Activated naive CD4-positive, alpha-beta T cell treated with anti-CD3 and anti-CD28 coated beads, Interleukin-2, amount 50 U/mL, for 24 hours (primary cell): ENCODE measurements around the gene PPP4R4.

Source experiments
- H3K27ac Mint-ChIP-seq: one replicate; pipeline ENCODE4 v1.8.0; 2021; ENCODE audit warnings: mild to moderate bottlenecking, mixed read lengths
- H3K27me3 Mint-ChIP-seq: one replicate; pipeline ENCODE4 v1.8.0; 2021; ENCODE audit warnings: mixed read lengths
- H3K36me3 Mint-ChIP-seq: one replicate; pipeline ENCODE4 v1.8.0; 2021; ENCODE audit warnings: mixed read lengths
- H3K4me1 Mint-ChIP-seq: one replicate; pipeline ENCODE4 v1.8.0; 2021; ENCODE audit warnings: mixed read lengths
- H3K4me3 Mint-ChIP-seq: one replicate; pipeline ENCODE4 v1.8.0; 2021; ENCODE audit warnings: mild to moderate bottlenecking, mixed read lengths
- H3K9me3 Mint-ChIP-seq: one replicate; pipeline ENCODE4 v1.8.0; 2021; ENCODE audit warnings: mixed read lengths

Gene PPP4R4

GRCh38 chr14:94164685-94165431, 9.3 kb upstream of the PPP4R4 start:
- peak overlapping the region; percentile 55 for H3K27ac Mint-ChIP-seq
- H3K36me3 Mint-ChIP-seq = no peaks in the 10 kb centered on the region
- H3K4me1 Mint-ChIP-seq = peaks cover 47% of the 10 kb centered on the region
- H3K27me3 Mint-ChIP-seq = no peaks in the 10 kb centered on the region
- no peak overlapping the region for H3K4me3 Mint-ChIP-seq
- no peaks in the 10 kb centered on the region for H3K9me3 Mint-ChIP-seq

GRCh38 chr14:94165744-94166143, 8.4 kb upstream of the PPP4R4 start:
- Mint-ChIP-seq H3K27me3 (no peaks in the 10 kb centered on the region), H3K9me3 (no peaks in the 10 kb centered on the region), H3K27ac (peak overlapping the region; percentile 37)

DNA sequence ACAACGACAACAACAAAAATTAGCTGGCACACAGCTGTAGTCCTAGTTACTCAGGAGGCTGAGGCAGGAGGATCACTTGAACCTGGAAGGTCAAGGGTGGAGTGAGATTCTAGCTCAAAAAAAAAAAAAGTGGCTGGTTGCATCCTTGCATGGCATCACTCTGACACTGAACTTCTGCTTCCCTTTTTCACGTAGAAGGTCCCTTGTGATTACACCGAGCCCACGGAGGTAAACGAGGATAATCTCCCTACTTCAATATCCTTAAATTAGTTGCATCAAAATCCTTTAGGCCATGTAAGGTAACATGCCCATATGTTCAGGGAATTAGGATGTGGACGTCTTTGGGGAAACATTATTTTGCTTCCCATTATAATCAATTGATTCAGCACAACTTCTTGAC, 4.0 kb upstream of the PPP4R4 start:
- Mint-ChIP-seq H3K27me3 (no peaks in the 10 kb centered on the region), H3K9me3 (no peaks in the 10 kb centered on the region), H3K36me3 (no peaks in the 10 kb centered on the region), H3K4me3 (no peak overlapping the region), H3K27ac (no peak overlapping the region), H3K4me1 (peaks cover 9% of the 10 kb centered on the region)

More at GRCh38 chr14:94165744-94166143, 8.4 kb upstream of the PPP4R4 start:
- Mint-ChIP-seq H3K4me3 (no peak overlapping the region), H3K36me3 (no peaks in the 10 kb centered on the region), H3K4me1 (peaks cover 38% of the 10 kb centered on the region)

DNA sequence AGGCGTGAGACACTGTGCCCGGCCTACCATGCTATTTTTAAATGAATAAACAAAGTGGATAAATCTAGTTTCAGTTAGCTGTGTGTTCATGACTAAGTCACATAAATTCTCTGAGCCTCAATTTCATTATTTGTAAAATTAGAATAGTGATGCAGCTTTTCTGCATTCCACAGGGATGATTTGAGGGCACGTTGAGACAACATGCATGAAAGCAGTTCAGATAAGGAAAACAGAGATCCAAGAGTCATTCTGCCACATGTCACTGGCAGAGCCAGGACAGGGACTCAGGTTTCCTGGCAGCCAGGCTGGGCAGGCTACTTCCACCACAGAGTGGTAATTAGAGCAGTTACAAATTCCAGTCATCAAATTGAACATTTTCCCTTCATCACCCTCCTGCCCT, 2.9 kb upstream of the PPP4R4 start:
- Mint-ChIP-seq H3K27me3 (no peaks in the 10 kb centered on the region), H3K27ac (no peak overlapping the region), H3K4me1 (peaks cover 20% of the 10 kb centered on the region), H3K9me3 (no peaks in the 10 kb centered on the region), H3K4me3 (no peak overlapping the region), H3K36me3 (no peaks in the 10 kb centered on the region)

- Mint-ChIP-seq H3K4me3 (peak overlapping the region; percentile 85), H3K27ac (no peak overlapping the region), H3K9me3 (no peaks in the 10 kb centered on the region), H3K27me3 (no peaks in the 10 kb centered on the region), H3K4me1 (peaks cover 29% of the 10 kb centered on the region), H3K36me3 (no peaks in the 10 kb centered on the region)
These were observed 1.6 kb upstream of the PPP4R4 start for GRCh38 chr14:94172545-94172944.

DNA sequence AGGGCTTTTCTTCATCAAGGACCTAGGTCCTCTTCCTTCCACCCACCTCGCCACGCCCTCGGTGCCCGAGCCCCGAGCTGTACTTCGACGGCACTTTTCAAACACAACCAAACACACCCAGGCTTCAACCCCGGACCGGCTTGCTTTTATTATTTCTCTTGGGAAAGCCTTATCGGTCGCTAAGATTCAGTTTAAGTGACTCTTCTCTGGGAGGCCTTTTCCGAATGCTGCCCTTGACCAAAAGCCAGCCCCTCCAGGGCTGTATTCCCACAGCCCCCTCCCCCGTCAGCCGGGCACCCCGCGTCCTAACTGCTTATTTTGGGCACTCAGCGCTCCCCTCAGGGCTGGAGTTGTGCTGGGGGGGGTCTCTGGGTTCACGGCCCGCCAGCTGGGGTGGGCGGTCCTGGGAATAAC, 644 bp upstream of the PPP4R4 start:
- H3K27me3 Mint-ChIP-seq = no peaks in the 10 kb centered on the region
- peak overlapping the region; percentile 85 for H3K4me3 Mint-ChIP-seq
- H3K36me3 Mint-ChIP-seq = no peaks in the 10 kb centered on the region
- H3K9me3 Mint-ChIP-seq = no peaks in the 10 kb centered on the region
- peaks cover 34% of the 10 kb centered on the region for H3K4me1 Mint-ChIP-seq
- no peak overlapping the region for H3K27ac Mint-ChIP-seq

DNA sequence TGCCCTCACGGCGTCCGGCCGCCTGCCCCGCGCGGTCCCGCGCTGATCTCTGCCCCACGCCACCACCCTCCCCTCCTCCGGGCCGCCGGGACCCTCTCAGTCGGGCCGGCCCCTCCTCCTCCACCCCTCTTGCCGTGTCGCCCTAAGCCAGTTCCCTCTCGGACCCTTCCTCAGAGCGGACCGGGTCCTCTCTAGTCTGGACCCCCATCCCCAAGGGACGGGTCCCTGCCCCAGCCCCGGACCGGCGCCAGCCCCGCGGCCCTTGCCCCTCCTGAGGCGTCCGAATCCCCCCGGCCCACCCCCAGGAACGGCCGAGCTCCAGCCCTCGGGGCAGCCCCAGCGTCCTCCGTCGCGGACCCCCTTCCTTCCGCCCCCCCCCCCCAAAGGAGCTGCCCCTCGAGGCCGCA, 485 bp downstream of the PPP4R4 start:
- H3K27me3 Mint-ChIP-seq = no peaks in the 10 kb centered on the region
- H3K36me3 Mint-ChIP-seq = no peaks in the 10 kb centered on the region
- no peak overlapping the region for H3K27ac Mint-ChIP-seq
- H3K9me3 Mint-ChIP-seq = no peaks in the 10 kb centered on the region
- H3K4me3 Mint-ChIP-seq = peak overlapping the region; percentile 36
- peaks cover 34% of the 10 kb centered on the region for H3K4me1 Mint-ChIP-seq

GRCh38 chr14:94175011-94175745, 1.1 kb downstream of the PPP4R4 start:
- Mint-ChIP-seq H3K4me1 (peaks cover 35% of the 10 kb centered on the region), H3K36me3 (no peaks in the 10 kb centered on the region), H3K27me3 (no peaks in the 10 kb centered on the region), H3K9me3 (no peaks in the 10 kb centered on the region), H3K4me3 (peak overlapping the region; percentile 74), H3K27ac (peak overlapping the region; percentile 73)

DNA sequence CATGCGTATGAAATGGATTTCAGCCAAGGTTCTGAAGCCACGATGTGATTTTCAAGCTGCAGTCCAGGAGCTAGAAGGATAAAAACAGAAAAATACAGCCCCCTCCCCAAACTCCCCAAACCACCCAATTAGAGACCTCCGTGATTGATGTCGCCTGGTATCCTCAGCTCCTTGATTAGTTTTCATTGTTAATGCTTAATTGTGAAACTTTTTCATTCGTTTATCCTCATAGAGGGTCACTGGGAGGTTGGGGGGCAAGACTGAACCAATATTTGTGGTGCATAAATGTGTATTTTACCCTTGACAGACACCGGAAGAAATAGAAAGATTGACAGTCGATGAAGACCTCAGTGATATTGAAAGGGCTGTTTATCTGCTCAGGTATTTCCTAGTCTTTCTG, 1.6 kb downstream of the PPP4R4 start:
- Mint-ChIP-seq H3K36me3 (no peaks in the 10 kb centered on the region), H3K27ac (peak overlapping the region; percentile 73), H3K4me3 (peak overlapping the region; percentile 74), H3K9me3 (no peaks in the 10 kb centered on the region), H3K4me1 (peaks cover 40% of the 10 kb centered on the region), H3K27me3 (no peaks in the 10 kb centered on the region)

DNA sequence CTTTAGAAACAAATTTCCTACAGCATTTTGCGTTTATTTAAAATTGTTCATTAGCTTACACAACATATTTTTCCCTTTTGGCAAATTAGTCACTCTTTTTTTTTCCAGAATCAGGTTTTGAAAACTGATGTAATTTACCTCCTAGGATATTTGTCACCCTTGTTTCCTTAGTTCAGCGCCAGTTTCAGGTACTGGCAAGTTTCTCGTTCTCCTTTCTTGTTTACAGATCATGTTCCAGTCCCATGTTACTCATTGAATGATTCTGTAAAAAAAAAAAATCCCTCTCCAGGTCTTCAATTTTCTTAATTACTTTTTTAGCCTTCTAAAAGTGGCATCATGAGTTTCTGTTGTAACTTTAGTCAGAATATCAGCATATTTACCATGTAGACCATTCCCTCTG, 2.7 kb downstream of the PPP4R4 start:
- H3K4me3 Mint-ChIP-seq = peak overlapping the region; percentile 50
- H3K27me3 Mint-ChIP-seq = no peaks in the 10 kb centered on the region
- peaks cover 45% of the 10 kb centered on the region for H3K4me1 Mint-ChIP-seq

GRCh38 chr14:94177806-94178205, 3.7 kb downstream of the PPP4R4 start:
- H3K9me3 Mint-ChIP-seq = no peaks in the 10 kb centered on the region
- no peak overlapping the region for H3K4me3 Mint-ChIP-seq
- H3K27me3 Mint-ChIP-seq = no peaks in the 10 kb centered on the region
- no peaks in the 10 kb centered on the region for H3K36me3 Mint-ChIP-seq
- peaks cover 45% of the 10 kb centered on the region for H3K4me1 Mint-ChIP-seq
- H3K27ac Mint-ChIP-seq = no peak overlapping the region

More for the DNA sequence above, 2.7 kb downstream of the PPP4R4 start:
- Mint-ChIP-seq H3K27ac (peak overlapping the region; percentile 20), H3K9me3 (no peaks in the 10 kb centered on the region), H3K36me3 (no peaks in the 10 kb centered on the region)

GRCh38 chr14:94179244-94179643, 5.1 kb downstream of the PPP4R4 start:
- H3K4me1 Mint-ChIP-seq = peaks cover 37% of the 10 kb centered on the region
- H3K27ac Mint-ChIP-seq = no peak overlapping the region
- no peaks in the 10 kb centered on the region for H3K36me3 Mint-ChIP-seq
- H3K4me3 Mint-ChIP-seq = no peak overlapping the region
- H3K27me3 Mint-ChIP-seq = no peaks in the 10 kb centered on the region
- no peaks in the 10 kb centered on the region for H3K9me3 Mint-ChIP-seq

DNA sequence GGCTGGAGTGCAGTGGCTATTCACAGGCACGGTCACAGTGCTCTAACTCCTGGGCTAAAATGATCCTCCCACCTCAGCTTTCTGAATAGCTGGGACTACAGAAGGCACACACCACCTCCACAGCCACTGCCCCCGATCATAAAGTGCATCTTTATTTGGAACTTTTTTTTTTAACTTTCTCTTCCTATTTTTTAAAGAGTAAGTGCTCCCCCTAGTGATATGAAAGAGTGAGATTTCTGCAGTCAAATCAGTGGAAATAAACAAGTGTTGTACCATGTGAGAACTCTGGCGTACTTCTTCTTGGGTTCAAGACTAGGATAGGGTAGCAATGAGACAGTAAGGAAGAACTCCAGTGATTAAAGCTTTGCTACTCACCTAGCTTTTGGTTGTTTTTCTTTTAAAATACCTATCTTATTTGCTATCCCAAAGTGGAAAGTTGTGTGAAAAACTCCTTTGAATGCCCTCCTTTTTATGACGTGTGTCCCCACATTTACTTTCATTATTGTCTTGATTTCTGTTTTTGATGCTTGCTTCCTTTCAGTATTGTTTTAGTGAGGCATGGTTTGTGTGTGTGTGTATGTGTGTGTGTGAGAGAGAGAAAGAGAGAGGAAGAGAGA, 6.6 kb downstream of the PPP4R4 start:
- H3K4me1 Mint-ChIP-seq = peaks cover 30% of the 10 kb centered on the region
- H3K4me3 Mint-ChIP-seq = peak overlapping the region; percentile 23
- H3K27me3 Mint-ChIP-seq = no peaks in the 10 kb centered on the region
- H3K9me3 Mint-ChIP-seq = no peaks in the 10 kb centered on the region
- H3K36me3 Mint-ChIP-seq = no peaks in the 10 kb centered on the region
- peak overlapping the region; percentile 3 for H3K27ac Mint-ChIP-seq

DNA sequence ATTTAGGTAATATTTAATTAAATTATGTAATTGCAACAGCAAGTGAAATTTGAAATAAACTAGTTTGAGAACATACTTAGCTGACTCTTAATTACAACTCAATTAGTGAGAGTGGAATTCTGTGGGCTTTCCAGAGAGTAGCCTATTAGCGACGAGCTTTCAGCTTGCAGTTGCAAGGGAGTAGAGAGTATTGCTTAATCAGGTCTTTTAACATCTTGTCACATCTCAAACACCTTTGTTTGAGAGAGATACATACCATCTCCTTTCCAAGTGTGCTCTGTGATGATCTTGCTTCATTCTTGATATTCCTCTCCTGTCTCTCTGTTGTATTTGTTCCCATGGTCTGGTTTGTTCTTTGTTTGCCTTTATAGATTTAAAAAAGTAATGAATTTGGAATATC, 7.7 kb downstream of the PPP4R4 start:
- Mint-ChIP-seq H3K36me3 (no peaks in the 10 kb centered on the region), H3K4me1 (peaks cover 21% of the 10 kb centered on the region), H3K4me3 (no peak overlapping the region), H3K27ac (no peak overlapping the region), H3K27me3 (no peaks in the 10 kb centered on the region), H3K9me3 (no peaks in the 10 kb centered on the region)

DNA sequence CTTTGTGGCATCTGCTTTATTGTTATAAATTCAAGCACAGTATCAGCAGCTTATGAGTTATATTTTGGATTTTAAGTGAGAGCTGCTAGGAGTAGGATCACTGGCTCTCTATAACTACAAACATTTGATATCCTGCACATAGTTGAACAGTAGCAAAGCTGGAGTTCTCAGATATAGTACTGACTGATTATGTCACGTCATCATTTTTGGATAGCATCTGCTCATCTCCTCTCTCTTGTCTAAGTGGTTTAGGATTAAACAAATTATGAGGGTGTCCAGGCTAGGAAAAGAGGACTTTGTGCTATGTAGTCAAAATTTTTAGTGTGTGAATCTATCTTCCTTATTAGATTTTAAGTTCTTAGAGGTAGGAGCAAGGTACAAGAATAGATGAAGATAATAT, 18.4 kb downstream of the PPP4R4 start:
- Mint-ChIP-seq H3K27me3 (peaks cover 22% of the 10 kb centered on the region), H3K4me3 (no peak overlapping the region), H3K36me3 (peaks cover 3% of the 10 kb centered on the region), H3K9me3 (peaks cover 9% of the 10 kb centered on the region), H3K4me1 (no peaks in the 10 kb centered on the region), H3K27ac (no peak overlapping the region)

DNA sequence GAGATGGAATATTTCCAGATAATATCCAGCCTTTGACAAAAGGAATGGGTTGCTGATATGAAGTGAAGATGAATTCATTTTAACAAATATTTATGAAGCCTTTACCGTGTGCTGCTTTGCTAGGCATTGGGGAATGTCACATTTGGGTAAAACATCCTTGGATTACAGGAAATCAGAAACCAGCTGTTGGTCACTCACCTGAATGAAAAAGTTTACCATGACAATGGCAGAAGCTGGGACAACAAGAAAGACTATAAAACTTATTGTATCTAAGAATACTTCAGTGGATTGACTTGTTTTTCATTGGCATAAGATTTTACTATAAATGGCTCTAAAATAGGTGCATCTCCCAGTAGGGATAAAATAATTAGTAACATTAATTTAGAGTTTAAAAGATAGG, 19.7 kb downstream of the PPP4R4 start:
- peaks cover 9% of the 10 kb centered on the region for H3K9me3 Mint-ChIP-seq
- no peak overlapping the region for H3K4me3 Mint-ChIP-seq
- H3K27ac Mint-ChIP-seq = no peak overlapping the region
- peaks cover 21% of the 10 kb centered on the region for H3K27me3 Mint-ChIP-seq
- peaks cover 3% of the 10 kb centered on the region for H3K36me3 Mint-ChIP-seq
- no peaks in the 10 kb centered on the region for H3K4me1 Mint-ChIP-seq
